Fibroblast of skin of back (primary cell): Measurements from ENCODE around the gene NEDD4.
"Not testable (repeated sequence)": the region's sequence is repeated elsewhere in the genome, so short reads cannot be mapped to it uniquely, and the experiment has no call there.

Experiments used
- DNase-seq: peaks from one replicate; pipeline ENCODE4 v3.0.0-alpha.2; 2013

Gene NEDD4

DNA sequence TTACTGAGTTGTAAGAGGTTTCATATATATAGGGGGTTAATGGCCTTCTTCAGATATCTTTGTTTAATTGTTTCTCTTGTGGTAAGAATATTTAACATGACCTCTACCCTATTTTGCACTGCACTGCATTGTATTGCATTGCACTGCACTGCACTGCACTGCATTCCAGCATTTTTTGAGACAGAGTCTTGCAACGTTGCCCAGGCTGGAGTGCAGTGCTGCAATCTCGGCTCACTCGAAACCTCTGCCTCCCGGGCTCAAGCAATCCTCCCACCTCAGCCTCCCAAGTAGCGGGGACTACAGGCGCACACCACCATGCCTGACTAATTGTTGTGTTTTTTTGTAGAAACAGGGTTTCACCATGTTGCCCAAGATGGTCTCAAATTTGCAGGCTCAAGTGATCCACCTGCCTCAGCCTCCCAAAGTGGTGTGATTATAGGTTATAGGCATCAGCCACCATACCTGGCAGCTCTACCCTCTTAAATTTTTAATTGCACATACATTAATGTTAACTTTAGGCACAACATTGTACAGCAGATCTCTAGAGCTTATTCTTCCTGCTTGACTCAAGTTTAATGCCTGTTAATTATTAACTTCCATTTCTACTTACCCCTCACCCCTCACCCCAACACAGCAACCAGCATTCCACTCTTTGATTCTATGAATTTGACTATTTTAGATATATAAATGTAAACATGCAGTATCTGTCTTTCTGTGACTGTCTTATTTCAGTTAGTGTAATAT lies 38.4 kb downstream of the NEDD4 start:
- no peak for DNase-seq

DNA sequence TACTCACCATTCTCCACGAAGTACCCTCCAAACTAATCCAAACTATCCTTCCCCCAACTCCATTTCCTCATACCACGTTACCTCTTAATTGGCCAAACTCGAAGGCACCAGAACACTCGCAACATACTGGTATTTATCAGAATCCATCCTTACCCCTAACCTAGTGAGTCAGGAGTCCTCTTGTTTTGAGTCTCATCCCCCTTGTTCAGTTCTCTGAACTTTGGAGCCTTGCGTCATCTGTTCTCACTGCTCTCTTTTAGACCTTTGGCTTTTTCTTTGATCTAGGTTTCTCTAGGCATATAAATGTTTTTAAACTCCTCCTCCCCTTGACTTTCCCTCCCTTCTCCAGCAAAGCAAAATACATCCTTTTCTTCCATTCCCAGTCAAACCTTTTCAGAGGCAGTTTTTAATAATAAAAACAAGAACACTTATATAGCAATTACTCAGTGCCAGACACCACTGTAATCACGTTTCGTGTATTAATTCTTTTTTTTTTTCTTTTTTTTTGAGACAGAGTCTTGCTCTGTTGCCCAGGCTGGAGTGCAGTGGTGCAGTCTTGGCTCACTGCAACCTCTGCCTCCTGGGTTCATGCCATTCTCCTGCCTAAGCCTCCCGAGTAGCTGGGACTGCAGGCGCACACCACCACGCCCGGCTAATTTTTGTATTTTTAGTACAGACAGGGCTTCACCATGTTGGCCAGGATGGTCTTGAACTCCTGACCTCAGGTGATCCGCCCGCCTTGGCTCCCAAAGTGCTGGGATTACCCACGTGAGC lies 40.7 kb downstream of the NEDD4 start:
- DNase-seq = not testable (repeated sequence)

- DNase-seq = not testable (repeated sequence)
These were observed 48.8 kb downstream of the NEDD4 start for GRCh38 chr15:55944606-55945005.

DNA sequence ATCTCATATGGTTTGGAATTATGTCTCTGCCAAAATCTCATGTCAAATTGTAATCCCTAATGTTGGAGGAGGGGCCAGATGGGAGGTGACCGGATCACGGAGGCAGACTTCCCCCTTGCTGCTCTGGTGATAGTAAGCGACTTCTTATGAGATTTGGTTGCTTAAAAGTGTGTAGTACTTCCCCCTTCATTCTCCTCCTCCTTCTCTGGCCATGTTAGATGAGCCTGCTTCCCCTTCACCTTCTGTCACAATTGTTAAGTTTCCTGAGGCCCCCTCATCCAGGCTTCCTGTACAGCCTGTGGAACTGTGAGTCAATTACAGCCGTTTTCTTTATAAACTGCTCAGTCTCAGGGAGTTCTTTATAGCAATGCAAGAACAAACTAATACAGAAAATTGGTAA lies 51.1 kb downstream of the NEDD4 start:
- DNase-seq = no peak

- peak; percentile 63 for DNase-seq
These were observed 56.4 kb downstream of the NEDD4 start for GRCh38 chr15:55937040-55937439.

DNA sequence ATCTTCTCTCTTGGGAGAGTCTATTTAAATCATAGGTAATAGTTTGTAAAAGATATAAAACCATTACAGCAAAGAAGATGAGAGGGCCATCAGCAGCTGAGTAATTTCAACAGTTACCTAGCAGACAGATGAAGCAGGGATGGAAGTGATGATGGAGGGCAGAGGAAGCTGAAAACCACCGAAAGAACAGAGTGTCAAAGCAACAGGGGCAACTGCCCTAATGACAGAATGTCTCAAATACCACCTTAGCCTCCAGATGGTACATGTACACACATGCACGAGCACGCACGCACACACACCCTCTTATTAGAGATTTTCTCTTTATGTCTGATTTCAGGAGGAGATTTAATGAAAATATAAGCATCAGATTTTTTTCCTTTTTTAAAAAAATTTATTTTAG lies 64.5 kb downstream of the NEDD4 start:
- no peak for DNase-seq

DNA sequence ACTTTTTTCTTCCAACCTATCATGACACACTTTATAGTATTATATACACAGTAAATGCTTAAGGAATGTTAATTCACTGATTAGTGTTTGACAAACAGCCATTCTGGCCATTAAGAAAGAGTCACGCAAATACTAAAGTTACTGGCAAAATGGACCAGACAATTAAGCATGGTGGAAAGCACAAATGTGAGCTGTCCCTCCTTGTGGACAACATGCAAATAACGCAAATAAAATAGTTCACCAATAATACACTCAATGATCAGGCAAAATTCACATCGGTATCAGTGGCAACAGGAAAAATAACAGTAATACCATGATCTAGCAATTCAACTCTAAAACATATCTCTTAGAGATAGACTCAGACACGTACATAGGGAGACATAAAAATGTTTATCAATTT lies 71.7 kb downstream of the NEDD4 start:
- no peak for DNase-seq

GRCh38 chr15:55917881-55918296 lies 75.5 kb downstream of the NEDD4 start:
- peak; percentile 87 for DNase-seq

DNA sequence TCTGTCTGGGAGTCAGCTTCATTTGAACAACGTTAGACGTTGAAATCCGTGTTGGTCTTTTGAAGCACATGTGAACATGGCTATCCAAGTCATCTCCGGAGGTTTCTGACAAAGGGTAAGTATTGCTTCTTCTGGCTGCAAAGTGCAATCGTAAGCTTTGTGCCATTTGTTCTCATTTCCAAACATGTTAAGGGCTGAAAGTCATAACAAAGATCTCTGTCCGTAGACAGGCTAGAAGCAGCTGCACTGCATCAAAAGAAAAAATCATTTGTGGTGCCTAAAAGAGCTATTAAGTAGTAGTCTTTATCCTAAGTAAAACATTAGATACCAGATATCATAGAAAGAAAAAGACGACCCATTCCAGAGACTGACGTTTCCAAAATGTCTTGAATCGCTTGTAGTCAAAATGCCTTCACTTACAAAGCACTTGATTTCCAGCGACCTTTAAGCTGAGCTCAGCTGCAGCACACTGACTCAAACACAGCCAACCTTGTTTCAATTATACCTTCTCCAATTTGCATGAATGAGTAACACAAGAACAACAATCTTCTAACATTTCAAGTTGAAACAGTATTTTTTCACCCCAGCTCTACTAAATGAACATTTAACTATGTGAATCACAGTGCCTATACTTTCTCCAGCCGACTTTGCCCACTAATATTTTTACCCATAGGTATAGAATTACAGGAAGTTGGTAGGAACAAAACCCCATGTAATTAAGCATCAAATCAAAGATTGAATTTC lies 76.6 kb downstream of the NEDD4 start:
- peak; percentile 83 for DNase-seq

GRCh38 chr15:55915876-55916567 lies 77.4 kb downstream of the NEDD4 start:
- DNase-seq = peak; percentile 29

GRCh38 chr15:55915221-55915620 lies 78.2 kb downstream of the NEDD4 start:
- DNase-seq = no peak

GRCh38 chr15:55914446-55914845 lies 79.0 kb downstream of the NEDD4 start:
- peak; percentile 44 for DNase-seq

GRCh38 chr15:55912982-55913381 lies 80.4 kb downstream of the NEDD4 start:
- DNase-seq = no peak

DNA sequence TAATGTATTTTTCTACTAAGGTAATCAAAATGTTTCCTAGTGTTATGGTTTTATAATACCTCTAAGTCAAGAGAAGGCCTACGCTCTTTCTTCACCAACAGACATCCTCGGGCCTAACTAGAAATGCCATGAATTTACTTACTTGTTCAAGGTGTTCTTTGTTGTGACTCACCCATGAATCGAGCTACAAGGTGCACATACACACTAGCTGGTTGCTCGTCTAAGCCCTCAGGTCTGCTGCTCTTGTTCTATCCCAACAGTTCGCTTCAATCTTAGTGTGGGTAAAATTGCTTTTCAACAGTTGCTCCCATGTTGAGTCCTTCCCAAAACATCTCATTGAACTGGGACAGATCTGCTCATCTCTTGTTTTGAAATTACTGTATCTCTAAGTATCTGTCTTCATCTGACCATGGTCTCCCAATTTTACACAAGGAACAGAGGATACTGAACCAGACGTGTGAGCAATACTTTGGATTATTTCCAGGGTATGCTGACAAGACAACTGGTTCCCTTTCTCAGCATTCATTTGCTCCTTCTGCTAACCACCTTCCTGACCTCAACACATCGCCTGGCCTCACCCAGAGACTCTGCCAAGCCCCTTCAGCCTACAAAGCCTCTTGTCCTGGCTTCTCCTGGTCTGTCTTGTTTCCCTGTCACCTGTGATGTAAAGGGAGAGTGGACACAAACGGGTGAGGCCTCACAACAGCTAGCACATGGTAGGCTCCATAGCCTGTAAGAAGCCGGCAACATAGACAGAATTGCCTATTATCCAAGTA lies 84.2 kb downstream of the NEDD4 start:
- DNase-seq = peak; percentile 80

DNA sequence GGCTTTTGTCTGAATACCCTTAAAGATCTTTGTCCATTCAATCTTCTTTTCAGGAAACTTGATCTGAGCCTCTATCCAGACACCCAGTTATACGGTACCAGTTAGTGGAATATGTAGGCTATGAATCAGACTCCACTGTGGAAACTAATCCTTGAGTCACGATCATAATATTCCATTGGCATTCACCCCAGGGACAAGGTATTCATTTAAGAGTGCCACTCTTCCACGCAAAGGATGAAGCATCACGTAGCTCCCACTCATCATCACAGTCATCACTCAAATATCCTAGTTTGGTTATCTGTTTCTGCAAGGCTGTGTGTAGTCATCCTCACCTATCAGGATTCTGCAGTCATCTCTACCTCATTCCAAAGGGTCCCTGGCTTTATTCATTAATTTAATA lies 85.6 kb downstream of the NEDD4 start:
- DNase-seq = peak; percentile 99

GRCh38 chr15:55902981-55903380 lies 90.4 kb downstream of the NEDD4 start:
- DNase-seq = peak; percentile 80

- DNase-seq = no peak
These were observed 93.4 kb downstream of the NEDD4 start for GRCh38 chr15:55900019-55900418.

DNA sequence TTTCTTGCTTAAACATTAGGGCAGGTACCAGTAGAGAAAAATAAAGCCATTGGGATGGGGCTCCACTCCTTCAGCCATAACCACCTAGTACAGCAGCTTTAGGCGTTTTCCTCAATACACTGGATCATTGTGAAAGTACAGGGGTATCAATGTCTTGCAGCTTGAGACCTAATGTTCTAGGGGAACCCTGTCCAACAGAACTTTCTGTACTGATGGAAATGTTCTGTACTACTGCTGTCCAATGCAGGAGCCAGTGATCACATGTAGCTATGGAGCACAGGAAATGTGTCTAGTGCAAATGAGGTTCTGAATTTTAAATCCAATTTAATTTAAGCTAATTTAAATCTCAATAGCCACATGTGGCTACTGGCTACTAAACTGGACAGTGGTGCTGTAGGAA lies 93.9 kb downstream of the NEDD4 start:
- no peak for DNase-seq

- DNase-seq = peak; percentile 63
These were observed 95.7 kb downstream of the NEDD4 start for GRCh38 chr15:55897560-55898336.

GRCh38 chr15:55894399-55894965 lies 98.9 kb downstream of the NEDD4 start:
- no peak for DNase-seq

GRCh38 chr15:55893852-55894251 lies 99.6 kb downstream of the NEDD4 start:
- DNase-seq = no peak
